GM23338 (cell line): ENCODE measurements around the gene FRYL.

ENCODE experiments used
- CREB1 ChIP-seq: fragments of 250-450 bp; sonication (Bioruptor Pico); IDR thresholded peaks from 2 replicates; pipeline ENCODE4 v1.5.0; 2020; ENCODE audit warnings: low read depth, mild to moderate bottlenecking, moderate library complexity
- CTCF ChIP-seq, 2 experiments: fragments of 200-600 bp in 1 of 2; sonication (generic) in 1 of 2; conservative IDR thresholded peaks; 2 replicates each; pipeline versions ENCODE4 v1.5.1 to v1.6.1; 2016 to 2017; ENCODE audit warnings: antibody characterized with exemption in 2 of 2, low read depth in 2 of 2, mild to moderate bottlenecking in 2 of 2, moderate library complexity in 1 of 2
- EZH2 ChIP-seq: fragments of 200-600 bp; sonication (generic); IDR thresholded peaks from one replicate; pipeline ENCODE4 v1.8.0; 2017; ENCODE audit warnings: antibody characterized with exemption, mild to moderate bottlenecking, low read depth; ENCODE audit not compliant: unreplicated experiment
- EZH2phosphoT487 ChIP-seq: fragments of 200-600 bp; sonication (generic); IDR thresholded peaks from one replicate; pipeline ENCODE4 v1.8.1; 2018; ENCODE audit warnings: antibody characterized with exemption; ENCODE audit not compliant: unreplicated experiment
- JUNB ChIP-seq: IDR thresholded peaks from one replicate; pipeline ENCODE4 v1.6.1; 2016; ENCODE audit warnings: antibody characterized with exemption; ENCODE audit not compliant: unreplicated experiment
- POLR2AphosphoS5 ChIP-seq: IDR thresholded peaks from 2 replicates; pipeline ENCODE4 v1.6.1; 2016; ENCODE audit warnings: antibody characterized with exemption, low read depth
- REST ChIP-seq: IDR thresholded peaks from one replicate; pipeline ENCODE4 v1.6.1; 2018; ENCODE audit warnings: antibody characterized with exemption; ENCODE audit not compliant: unreplicated experiment

GRCh38 chr4:48756689-48757220 is 23.3 kb downstream of the FRYL start:
- no peak for TF ChIP-seq POLR2AphosphoS5
- no peak for TF ChIP-seq CTCF (conservative IDR thresholded peaks at IDR 0.05; ENCODE audit: low read depth in 2 of 2)
- no peak for TF ChIP-seq REST
- TF ChIP-seq EZH2: no peak
- TF ChIP-seq JUNB: no peak
- TF ChIP-seq EZH2phosphoT487: no peak
- no peak for TF ChIP-seq CREB1
